ENCODE data around the gene CAPN9.

CAPN9 gene

GRCh38 chr1:230725256-230726012, 21.8 kb upstream of the CAPN9 start:
- no peaks in the 10 kb centered on the region for H3K36me3 ChIP-seq (ENCODE audit: insufficient read depth, low read length)
- no peak overlapping the region for H3K27ac ChIP-seq (ENCODE audit: low read depth, low read length, poor library complexity, severe bottlenecking)
- TF ChIP-seq EZH2 (IDR thresholded peaks at IDR 0.05; ENCODE audit: borderline replicate concordance, low read length) = no peak
- TF ChIP-seq CTCF (IDR thresholded peaks at IDR 0.05; ENCODE audit: low read length) = no peak
- no peak overlapping the region for H3K9ac ChIP-seq (ENCODE audit: low read length)
- H3K27me3 ChIP-seq (ENCODE audit: insufficient read depth, low read length) = no peaks in the 10 kb centered on the region
- no peaks in the 10 kb centered on the region for H3K79me2 ChIP-seq (ENCODE audit: insufficient read depth, low read length)
- H4K20me1 ChIP-seq (ENCODE audit: insufficient read depth, low read length) = no peaks in the 10 kb centered on the region
- H3K9me3 ChIP-seq (ENCODE audit: low read length) = no peaks in the 10 kb centered on the region
- H3K4me1 ChIP-seq (ENCODE audit: insufficient read depth, low read length, severe bottlenecking) = no peaks in the 10 kb centered on the region
- H3K4me2 ChIP-seq (ENCODE audit: low read length) = no peak overlapping the region
- H3F3A ChIP-seq (ENCODE audit: insufficient read depth, low read length) = no peaks in the 10 kb centered on the region
- H3K9me2 ChIP-seq (ENCODE audit: low read depth, low read length) = no peaks in the 10 kb centered on the region
- H3K4me3 ChIP-seq (ENCODE audit: low read depth, low read length, poor library complexity, severe bottlenecking) = no peak overlapping the region
- no peak overlapping the region for H2AFZ ChIP-seq (ENCODE audit: low read length)

GRCh38 chr1:230728710-230729392, 18.3 kb upstream of the CAPN9 start:
- no peak overlapping the region for H3K4me3 ChIP-seq (ENCODE audit: low read depth, low read length, poor library complexity, severe bottlenecking)
- no peaks in the 10 kb centered on the region for H4K20me1 ChIP-seq (ENCODE audit: insufficient read depth, low read length)
- no peaks in the 10 kb centered on the region for H3K9me2 ChIP-seq (ENCODE audit: low read depth, low read length)
- H3K9ac ChIP-seq (ENCODE audit: low read length) = no peak overlapping the region
- no peak overlapping the region for H3K4me2 ChIP-seq (ENCODE audit: low read length)
- H3K36me3 ChIP-seq (ENCODE audit: insufficient read depth, low read length) = no peaks in the 10 kb centered on the region
- TF ChIP-seq EZH2 (IDR thresholded peaks at IDR 0.05; ENCODE audit: borderline replicate concordance, low read length) = no peak
- no peak for TF ChIP-seq CTCF (IDR thresholded peaks at IDR 0.05; ENCODE audit: low read length)
- H3F3A ChIP-seq (ENCODE audit: insufficient read depth, low read length) = no peaks in the 10 kb centered on the region
- H3K27me3 ChIP-seq (ENCODE audit: insufficient read depth, low read length) = no peaks in the 10 kb centered on the region
- no peaks in the 10 kb centered on the region for H3K9me3 ChIP-seq (ENCODE audit: low read length)
- no peak overlapping the region for H2AFZ ChIP-seq (ENCODE audit: low read length)
- H3K79me2 ChIP-seq (ENCODE audit: insufficient read depth, low read length) = no peaks in the 10 kb centered on the region
- H3K27ac ChIP-seq (ENCODE audit: low read depth, low read length, poor library complexity, severe bottlenecking) = no peak overlapping the region
- H3K4me1 ChIP-seq (ENCODE audit: insufficient read depth, low read length, severe bottlenecking) = no peaks in the 10 kb centered on the region

GRCh38 chr1:230730977-230731376, 16.2 kb upstream of the CAPN9 start:
- Histone ChIP-seq H3K79me2 (ENCODE audit: insufficient read depth, low read length) (no peaks in the 10 kb centered on the region), H4K20me1 (ENCODE audit: insufficient read depth, low read length) (no peaks in the 10 kb centered on the region), H3K4me1 (ENCODE audit: insufficient read depth, low read length, severe bottlenecking) (no peaks in the 10 kb centered on the region), H2AFZ (ENCODE audit: low read length) (no peak overlapping the region), H3K9ac (ENCODE audit: low read length) (no peak overlapping the region), H3K9me2 (ENCODE audit: low read depth, low read length) (no peaks in the 10 kb centered on the region), H3K4me2 (ENCODE audit: low read length) (no peak overlapping the region), H3K27me3 (ENCODE audit: insufficient read depth, low read length) (no peaks in the 10 kb centered on the region), H3K9me3 (ENCODE audit: low read length) (no peaks in the 10 kb centered on the region), H3K27ac (ENCODE audit: low read depth, low read length, poor library complexity, severe bottlenecking) (no peak overlapping the region), H3K4me3 (ENCODE audit: low read depth, low read length, poor library complexity, severe bottlenecking) (no peak overlapping the region), H3K36me3 (ENCODE audit: insufficient read depth, low read length) (no peaks in the 10 kb centered on the region), H3F3A (ENCODE audit: insufficient read depth, low read length) (no peaks in the 10 kb centered on the region)
- no peak for TF ChIP-seq CTCF (IDR thresholded peaks at IDR 0.05; ENCODE audit: low read length)
- no peak for TF ChIP-seq EZH2 (IDR thresholded peaks at IDR 0.05; ENCODE audit: borderline replicate concordance, low read length)

All from OCI-LY1 (cell line).